PC-9 (cell line): ENCODE results near the gene CLEC16A.

ENCODE experiments used
- CTCF ChIP-seq: fragments of 200-600 bp; sonication (generic); conservative IDR thresholded peaks from 2 replicates; pipeline ENCODE4 v1.6.1; 2017; ENCODE audit warnings: mixed run types, antibody characterized with exemption, mild to moderate bottlenecking, moderate library complexity
- EZH2 ChIP-seq: fragments of 200-600 bp; sonication (generic); IDR thresholded peaks from 2 replicates; pipeline ENCODE4 v1.8.0; 2017; ENCODE audit warnings: antibody characterized with exemption, low read depth

- TF ChIP-seq CTCF, result no peak
- no peak for TF ChIP-seq EZH2
Measured at GRCh38 chr16:11038777-11039176, 94.4 kb downstream of the CLEC16A start.
